Heart left ventricle (tissue), 13 donors: ENCODE results near the gene RBM20.

Experiments used
- CTCF ChIP-seq, 12 donors: fragments of 200-600 bp; sonication (generic) in 4 of 12; IDR thresholded peaks; one replicate each; pipeline versions ENCODE4 v1.5.0 to v1.8.0; 2018 to 2022; ENCODE audit warnings: antibody characterized with exemption in 12 of 12, mild to moderate bottlenecking in 5 of 12
- POLR2A ChIP-seq, 2 donors: fragments of 450-650 bp; IDR thresholded peaks; one replicate each; pipeline ENCODE4 v1.6.1; 2017; ENCODE audit warnings: antibody characterized with exemption in 2 of 2, mild to moderate bottlenecking in 2 of 2, moderate library complexity in 2 of 2
- donor health status: ischemic (EF 13 %, LVEDD 7.1; RV severe dilation, severe dysfunction).
- donor health status: DM: no; HTN: yes; CAD: no.
- donor health status: DM: no; HTN: no; CAD: no.
- donor health status: ischemic (EF 25% LVEDD 6.9; RV normal size, moderate dysfunction).
- donor health status: ischemic (EF 25% LVEDD 5.7; RV mildly dilated, moderate dysfunction).
- donor health status: ischemic (EF 35%, LVEDD 5.7; RV mildly dilated, moderate dysfunction).
- donor health status: nonischemic (EF 11% LVEDD 7.7; RV severe dilation, severe dysfunction).
- donor health status: DM: yes; HTN: yes; CAD: no.
- donor health status: PGD.
- donor health status: ischemic (EF 29% LVEDD 5.4; RV normal size, mild dysfunction).
- donor health status: nonischemic (EF 23%, LVEDD 6.1; RV moderate dilation, normal function).

- TF ChIP-seq CTCF (IDR thresholded peaks at IDR 0.05) (no peak), POLR2A (IDR thresholded peaks at IDR 0.05) (no peak)
Measured at GRCh38 chr10:110664483-110665420, 20.6 kb downstream of the RBM20 start.
